HEK293 (cell line): ENCODE data around the gene DMBT1.

Source experiments
- CTCF ChIA-PET: fragments of 350-600 bp; formaldehyde crosslinking; extraction: SDS; loops from one replicate; lab custom pipeline; 2021; ENCODE audit warnings: antibody characterized with exemption; lab: Yijun Ruan, JAX
- POLR2A ChIA-PET: fragments of 300-600 bp; formaldehyde crosslinking; extraction: SDS; loops from one replicate; lab custom pipeline; 2020; ENCODE audit warnings: antibody characterized with exemption, inconsistent platforms; lab: Yijun Ruan, JAX
- H3K27ac ChIP-seq: fragments of 200-500 bp; sonication (Bioruptor generic); 2 replicates; pipeline ENCODE4 v1.5.1; 2014; ENCODE audit warnings: low read depth, low read length, control low read depth, inconsistent platforms; ENCODE audit errors: extremely low read depth
- H3K36me3 ChIP-seq, 2 experiments: fragments of 200-500 bp in 1 of 2; sonication (Bioruptor generic) in 1 of 2; 1 replicate in 1 of 2; 2 replicates in 1 of 2; pipeline ENCODE4 v1.5.1; 2014 to 2017; ENCODE audit warnings: inconsistent platforms in 2 of 2, low read length in 2 of 2; ENCODE audit not compliant: control insufficient read depth in 2 of 2, insufficient read depth in 1 of 2
- H3K4me1 ChIP-seq: fragments of 200-500 bp; sonication (Bioruptor generic); 2 replicates; pipeline ENCODE4 v1.5.1; 2014; ENCODE audit warnings: mild to moderate bottlenecking, low read length, inconsistent platforms; ENCODE audit not compliant: control insufficient read depth, insufficient read depth
- H3K4me3 ChIP-seq: 2 replicates; pipeline ENCODE4 v1.5.1; 2011; ENCODE audit warnings: low read depth, mild to moderate bottlenecking, control low read depth, low read length, moderate library complexity
- H3K9me3 ChIP-seq: fragments of 200-500 bp; sonication (Bioruptor generic); 2 replicates; pipeline ENCODE4 v1.5.1; 2014; ENCODE audit warnings: low read depth, low read length, inconsistent platforms; ENCODE audit not compliant: control insufficient read depth, insufficient read depth
- BCL6B ChIP-seq: fragments of 450-650 bp; formaldehyde crosslinking; IDR thresholded peaks from 2 replicates; pipeline ENCODE4 v1.5.1; 2017; ENCODE audit warnings: missing biosample characterization, missing genetic modification characterization
- HIC1 ChIP-seq: fragments of 450-650 bp; formaldehyde crosslinking; IDR thresholded peaks from 2 replicates; pipeline ENCODE4 v1.5.1; 2016; ENCODE audit warnings: missing biosample characterization, missing genetic modification characterization
- PRDM1 ChIP-seq: fragments of 450-650 bp; formaldehyde crosslinking; IDR thresholded peaks from 2 replicates; pipeline ENCODE4; 2016; ENCODE audit warnings: missing biosample characterization, missing genetic modification characterization
- SALL2 ChIP-seq: fragments of 450-650 bp; formaldehyde crosslinking; IDR thresholded peaks from 2 replicates; pipeline ENCODE4 v1.5.0; 2017; ENCODE audit warnings: missing biosample characterization, mild to moderate bottlenecking, missing genetic modification characterization, borderline replicate concordance
- SP2 ChIP-seq: fragments of 450-650 bp; formaldehyde crosslinking; IDR thresholded peaks from 2 replicates; pipeline ENCODE4 v1.5.1; 2016; ENCODE audit warnings: missing biosample characterization, missing genetic modification characterization
- YY2 ChIP-seq: fragments of 450-650 bp; formaldehyde crosslinking; IDR thresholded peaks from 2 replicates; pipeline ENCODE4 v1.5.1; 2016; ENCODE audit warnings: missing biosample characterization, missing genetic modification characterization
- ZBTB48 ChIP-seq: fragments of 450-650 bp; formaldehyde crosslinking; IDR thresholded peaks from 2 replicates; pipeline ENCODE4 v1.5.1; 2016; ENCODE audit warnings: missing biosample characterization, missing genetic modification characterization
- ZFP69B ChIP-seq: fragments of 450-650 bp; formaldehyde crosslinking; IDR thresholded peaks from 2 replicates; pipeline ENCODE4 v1.5.1; 2016; ENCODE audit warnings: missing biosample characterization, missing genetic modification characterization
- ZNF112 ChIP-seq: fragments of 450-650 bp; formaldehyde crosslinking; IDR thresholded peaks from 2 replicates; pipeline ENCODE4 v1.5.0; 2017; ENCODE audit warnings: missing biosample characterization, missing genetic modification characterization
- ZNF148 ChIP-seq: fragments of 450-650 bp; formaldehyde crosslinking; IDR thresholded peaks from 2 replicates; pipeline ENCODE4 v1.5.0; 2017; ENCODE audit warnings: missing biosample characterization, missing genetic modification characterization, borderline replicate concordance
- ZNF214 ChIP-seq: fragments of 450-650 bp; formaldehyde crosslinking; IDR thresholded peaks from 2 replicates; pipeline ENCODE4 v1.5.1; 2017; ENCODE audit warnings: missing biosample characterization, mild to moderate bottlenecking, missing genetic modification characterization, borderline replicate concordance
- ZNF292 ChIP-seq: fragments of 450-650 bp; formaldehyde crosslinking; IDR thresholded peaks from 2 replicates; pipeline ENCODE4 v1.5.1; 2016; ENCODE audit warnings: low read depth, missing biosample characterization, missing genetic modification characterization, borderline replicate concordance
- ZNF302 ChIP-seq: fragments of 450-650 bp; formaldehyde crosslinking; IDR thresholded peaks from 2 replicates; pipeline ENCODE4 v1.5.1; 2016; ENCODE audit warnings: missing biosample characterization, missing genetic modification characterization, low read depth
- ZNF324 ChIP-seq: fragments of 450-650 bp; formaldehyde crosslinking; IDR thresholded peaks from 2 replicates; pipeline ENCODE4 v1.5.1; 2016; ENCODE audit warnings: missing biosample characterization, missing genetic modification characterization
- ZNF423 ChIP-seq: fragments of 450-650 bp; formaldehyde crosslinking; IDR thresholded peaks from 2 replicates; pipeline ENCODE4 v1.5.1; 2016; ENCODE audit warnings: missing biosample characterization, missing genetic modification characterization
- ZNF48 ChIP-seq: fragments of 450-650 bp; formaldehyde crosslinking; IDR thresholded peaks from 2 replicates; pipeline ENCODE4 v1.5.1; 2016; ENCODE audit warnings: missing biosample characterization, missing genetic modification characterization
- ZNF488 ChIP-seq: fragments of 450-650 bp; formaldehyde crosslinking; IDR thresholded peaks from 2 replicates; pipeline ENCODE4 v1.5.1; 2016; ENCODE audit warnings: missing biosample characterization, missing genetic modification characterization
- ZNF501 ChIP-seq: fragments of 450-650 bp; formaldehyde crosslinking; IDR thresholded peaks from 2 replicates; pipeline ENCODE4 v1.5.1; 2016; ENCODE audit warnings: missing biosample characterization, missing genetic modification characterization
- ZNF549 ChIP-seq: fragments of 450-650 bp; IDR thresholded peaks from 2 replicates; pipeline ENCODE4 v1.5.1; 2018; ENCODE audit warnings: missing biosample characterization, missing genetic modification characterization, mild to moderate bottlenecking, inconsistent platforms, moderate library complexity
- ZNF558 ChIP-seq: fragments of 450-650 bp; formaldehyde crosslinking; IDR thresholded peaks from 2 replicates; pipeline ENCODE4 v1.5.1; 2016; ENCODE audit warnings: missing biosample characterization, missing genetic modification characterization
- ZNF560 ChIP-seq: fragments of 450-650 bp; formaldehyde crosslinking; IDR thresholded peaks from 2 replicates; pipeline ENCODE4 v1.5.1; 2017; ENCODE audit warnings: missing biosample characterization, missing genetic modification characterization, borderline replicate concordance
- ZNF585B ChIP-seq: fragments of 450-650 bp; formaldehyde crosslinking; IDR thresholded peaks from 2 replicates; pipeline ENCODE4 v1.5.1; 2016; ENCODE audit warnings: missing biosample characterization, missing genetic modification characterization
- ZNF768 ChIP-seq: fragments of 450-650 bp; formaldehyde crosslinking; IDR thresholded peaks from 2 replicates; pipeline ENCODE4 v1.5.1; 2018; ENCODE audit warnings: missing biosample characterization, mild to moderate bottlenecking, missing genetic modification characterization
- ZNF776 ChIP-seq: fragments of 450-650 bp; formaldehyde crosslinking; IDR thresholded peaks from 2 replicates; pipeline ENCODE4 v1.5.0; 2017; ENCODE audit warnings: missing biosample characterization, missing genetic modification characterization, borderline replicate concordance
- ZNF777 ChIP-seq: fragments of 450-650 bp; formaldehyde crosslinking; IDR thresholded peaks from 2 replicates; pipeline ENCODE4 v1.5.1; 2017; ENCODE audit warnings: missing biosample characterization, missing genetic modification characterization, borderline replicate concordance
- ZNF843 ChIP-seq: fragments of 450-650 bp; formaldehyde crosslinking; IDR thresholded peaks from 2 replicates; pipeline ENCODE4 v1.5.1; 2016; ENCODE audit warnings: missing biosample characterization, missing genetic modification characterization
- ZSCAN16 ChIP-seq: fragments of 450-650 bp; formaldehyde crosslinking; IDR thresholded peaks from 2 replicates; pipeline ENCODE4 v1.5.1; 2016; ENCODE audit warnings: missing biosample characterization, missing genetic modification characterization
- TF ChIP-seq, protein P1 (sequence below): fragments of 450-650 bp; IDR thresholded peaks from 2 replicates; pipeline ENCODE4 v1.5.1; 2018; ENCODE audit warnings: missing biosample characterization, mild to moderate bottlenecking, missing genetic modification characterization

Gene DMBT1

DNA sequence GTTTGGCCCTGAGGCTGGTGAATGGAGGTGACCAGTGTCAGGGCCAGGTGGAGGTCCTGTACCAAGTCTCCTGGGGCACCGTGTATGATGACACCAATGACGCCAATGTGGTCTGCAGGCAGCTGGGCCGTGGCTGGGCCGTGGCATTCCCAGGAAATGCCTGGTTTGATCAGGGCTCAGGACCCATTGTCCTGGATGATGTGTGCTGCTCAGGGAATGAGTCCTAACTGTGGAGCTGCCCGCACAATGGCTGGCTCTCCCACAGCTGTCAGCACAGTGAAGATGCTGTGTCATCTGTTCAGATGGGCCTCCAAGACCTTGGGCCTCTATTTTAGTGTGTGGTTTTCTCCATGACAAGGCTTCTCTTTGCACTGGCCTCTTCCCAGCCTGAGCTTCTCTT is 64.0 kb downstream of the DMBT1 start:
- CTCF ChIA-PET: no interaction called here
- POLR2A ChIA-PET: no interaction called here
- Histone ChIP-seq H3K9me3 (no peaks in the 10 kb centered on the region), H3K27ac (no peak overlapping the region), H3K36me3 (no peaks in the 10 kb centered on the region)
- TF ChIP-seq ZNF148 (no peak), ZNF48 (tag by site-specific recombination) (no peak), ZNF776 (no peak), ZNF560 (tag by site-specific recombination) (no peak), BCL6B (tag by site-specific recombination) (no peak), ZNF324 (tag by site-specific recombination) (no peak), ZNF501 (tag by site-specific recombination) (no peak), ZNF423 (tag by site-specific recombination) (no peak), SALL2 (tag by site-specific recombination) (no peak), ZSCAN16 (tag by site-specific recombination) (no peak), SP2 (tag by site-specific recombination) (no peak), ZNF768 (tag by site-specific recombination) (no peak)
- TF ChIP-seq, all 188 proteins: peak for 0
- no peaks in the 10 kb centered on the region for H3K4me1 ChIP-seq
- H3K4me3 ChIP-seq: no peak overlapping the region

- ChIA-PET POLR2A (no interaction called here), CTCF (interaction anchor here (1.8 kb wide), 1 partner anchor 18 kb away, joined by 6 read pairs; no protein-coding TSS in a partner anchor)
- H3K36me3 ChIP-seq: no peaks in the 10 kb centered on the region
- no peak overlapping the region for H3K27ac ChIP-seq
- no peaks in the 10 kb centered on the region for H3K9me3 ChIP-seq
- no peak for TF ChIP-seq YY2
- no peak for TF ChIP-seq PRDM1 (tag by site-specific recombination)
- no peak for TF ChIP-seq ZBTB48 (tag by site-specific recombination)
- no peak for TF ChIP-seq ZNF585B
- TF ChIP-seq ZNF214 (tag by site-specific recombination): no peak
- no peak for TF ChIP-seq ZNF112 (tag by site-specific recombination)
- no peak for TF ChIP-seq ZNF488 (tag by site-specific recombination)
- no peak for TF ChIP-seq HIC1
- no peak for TF ChIP-seq ZNF302 (tag by site-specific recombination)
- TF ChIP-seq ZNF558 (tag by site-specific recombination): no peak
- TF ChIP-seq ZNF776: no peak
- TF ChIP-seq, protein P1, sequence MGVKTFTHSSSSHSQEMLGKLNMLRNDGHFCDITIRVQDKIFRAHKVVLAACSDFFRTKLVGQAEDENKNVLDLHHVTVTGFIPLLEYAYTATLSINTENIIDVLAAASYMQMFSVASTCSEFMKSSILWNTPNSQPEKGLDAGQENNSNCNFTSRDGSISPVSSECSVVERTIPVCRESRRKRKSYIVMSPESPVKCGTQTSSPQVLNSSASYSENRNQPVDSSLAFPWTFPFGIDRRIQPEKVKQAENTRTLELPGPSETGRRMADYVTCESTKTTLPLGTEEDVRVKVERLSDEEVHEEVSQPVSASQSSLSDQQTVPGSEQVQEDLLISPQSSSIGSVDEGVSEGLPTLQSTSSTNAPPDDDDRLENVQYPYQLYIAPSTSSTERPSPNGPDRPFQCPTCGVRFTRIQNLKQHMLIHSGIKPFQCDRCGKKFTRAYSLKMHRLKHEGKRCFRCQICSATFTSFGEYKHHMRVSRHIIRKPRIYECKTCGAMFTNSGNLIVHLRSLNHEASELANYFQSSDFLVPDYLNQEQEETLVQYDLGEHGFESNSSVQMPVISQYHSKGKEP (tag by site-specific recombination): no peak
- no peak for TF ChIP-seq ZNF843 (tag by site-specific recombination)
- no peak for TF ChIP-seq ZNF777 (tag by site-specific recombination)
- no peak for TF ChIP-seq ZNF292 (tag by site-specific recombination)
- TF ChIP-seq ZFP69B (tag by site-specific recombination): no peak
- no peak for TF ChIP-seq ZNF549 (tag by site-specific recombination)
- H3K4me1 ChIP-seq: no peaks in the 10 kb centered on the region
- H3K4me3 ChIP-seq: no peak overlapping the region
Measured at GRCh38 chr10:122630526-122630925, 70.0 kb downstream of the DMBT1 start.
